Naive thymus-derived CD8-positive, alpha-beta T cell (primary cell): ENCODE results near the gene CHERP. TPM values are rescaled to one million over a fixed set of nuclear protein-coding genes. Genes with fewer than 3 reads are reported as not detected.

Source experiments
- ATAC-seq, 2 donors: fragments of 150-1000 bp; cut with Tn5 transposase in 1 of 2; sonication (Bioruptor Pico), chemical (Tn5 transposase) in 1 of 2; 1 replicate in 1 of 2; 2 replicates in 1 of 2; pipeline ENCODE4 v1.10.0; 2021; ENCODE audit warnings: mild to moderate bottlenecking in 2 of 2, moderate library complexity in 2 of 2
- POLR2A ChIA-PET: fragments of 350-600 bp; sonication (Branson Sonifier 250); formaldehyde crosslinking; loops from one replicate; lab custom pipeline; 2021; ENCODE audit warnings: antibody characterized with exemption; lab: Charles Lee
- DNase-seq, 10 donors: peaks; one replicate each; pipeline versions ENCODE4 v3.0.0 to v3.0.0-alpha.2; 2020 to 2022
- H3K27ac Mint-ChIP-seq, 10 donors: one replicate each; pipeline ENCODE4 v1.8.0; 2020 to 2022; ENCODE audit warnings: mild to moderate bottlenecking in 10 of 10, mixed read lengths in 10 of 10, moderate library complexity in 4 of 10, inconsistent platforms in 1 of 10
- H3K27me3 Mint-ChIP-seq, 5 donors: one replicate each; pipeline ENCODE4 v1.8.0; 2021 to 2022; ENCODE audit warnings: mixed read lengths in 5 of 5
- H3K36me3 Mint-ChIP-seq, 3 donors: one replicate each; pipeline ENCODE4 v1.8.0; 2020 to 2022; ENCODE audit warnings: mixed read lengths in 3 of 3, mild to moderate bottlenecking in 2 of 3, inconsistent platforms in 1 of 3
- H3K4me1 Mint-ChIP-seq, 4 donors: one replicate each; pipeline ENCODE4 v1.8.0; 2021 to 2022; ENCODE audit warnings: mixed read lengths in 4 of 4
- H3K4me3 Mint-ChIP-seq, 10 donors: one replicate each; pipeline ENCODE4 v1.8.0; 2020 to 2022; ENCODE audit warnings: mild to moderate bottlenecking in 10 of 10, mixed read lengths in 10 of 10, moderate library complexity in 6 of 10, inconsistent platforms in 1 of 10
- H3K9me3 Mint-ChIP-seq, 9 donors: one replicate each; pipeline ENCODE4 v1.8.0; 2020 to 2022; ENCODE audit warnings: mixed read lengths in 9 of 9, mild to moderate bottlenecking in 3 of 9, inconsistent platforms in 1 of 9, moderate library complexity in 1 of 9
- polyA plus RNA-seq, 3 donors: library from polyadenylated mRNA; unstranded; fragments of 300-500 nt; fragmentation: Illumina TruSeq; gene quantifications; one replicate each; pipeline ENCODE4 v1.2.3, GENCODE V29; 2021
- total RNA-seq, 8 experiments: library from RNA in 2 of 8; stranded (reverse) in 2 of 8; gene quantifications; one replicate each; pipeline ENCODE4 v1.2.3 and lab custom pipeline; 2021 to 2026

Gene CHERP
- total and polyA plus RNA-seq, 5 experiments from 2014 or later = 4.7 to 82.0 (median 17.8) TPM

DNA sequence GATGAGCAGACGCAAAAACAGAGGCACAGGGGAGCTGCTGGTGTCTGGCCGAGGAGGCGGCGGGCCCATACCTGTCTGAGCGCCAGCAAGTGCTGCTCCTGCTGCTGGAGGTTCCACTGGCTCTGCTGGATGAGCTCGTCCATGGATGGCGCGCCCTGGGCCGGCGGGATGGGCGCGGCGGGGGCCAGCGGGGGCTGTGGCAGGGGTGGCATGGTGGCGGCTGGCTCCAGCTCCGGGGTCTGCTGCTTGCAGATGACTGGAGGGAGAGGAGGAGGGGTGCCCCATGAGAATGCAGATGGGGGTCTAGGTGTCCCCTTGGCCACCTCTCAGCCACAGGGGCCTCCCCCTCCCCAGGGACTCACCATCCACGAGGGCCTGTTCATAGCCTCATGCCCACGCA is 6.9 kb downstream of the CHERP start:
- H3K27me3 Mint-ChIP-seq = no peaks in the 10 kb centered on the region
- H3K4me3 Mint-ChIP-seq = no peak overlapping the region
- ATAC-seq (no peak), DNase-seq (no peak)
- POLR2A ChIA-PET = no interaction called here
- H3K36me3 Mint-ChIP-seq = peaks cover 0 to 85% (median 4%) of the 10 kb centered on the region in 3 donors
- peaks cover 25 to 37% (median 32%) of the 10 kb centered on the region in 4 donors for H3K4me1 Mint-ChIP-seq
- no peaks in the 10 kb centered on the region for H3K9me3 Mint-ChIP-seq
- H3K27ac Mint-ChIP-seq = no peak overlapping the region

DNA sequence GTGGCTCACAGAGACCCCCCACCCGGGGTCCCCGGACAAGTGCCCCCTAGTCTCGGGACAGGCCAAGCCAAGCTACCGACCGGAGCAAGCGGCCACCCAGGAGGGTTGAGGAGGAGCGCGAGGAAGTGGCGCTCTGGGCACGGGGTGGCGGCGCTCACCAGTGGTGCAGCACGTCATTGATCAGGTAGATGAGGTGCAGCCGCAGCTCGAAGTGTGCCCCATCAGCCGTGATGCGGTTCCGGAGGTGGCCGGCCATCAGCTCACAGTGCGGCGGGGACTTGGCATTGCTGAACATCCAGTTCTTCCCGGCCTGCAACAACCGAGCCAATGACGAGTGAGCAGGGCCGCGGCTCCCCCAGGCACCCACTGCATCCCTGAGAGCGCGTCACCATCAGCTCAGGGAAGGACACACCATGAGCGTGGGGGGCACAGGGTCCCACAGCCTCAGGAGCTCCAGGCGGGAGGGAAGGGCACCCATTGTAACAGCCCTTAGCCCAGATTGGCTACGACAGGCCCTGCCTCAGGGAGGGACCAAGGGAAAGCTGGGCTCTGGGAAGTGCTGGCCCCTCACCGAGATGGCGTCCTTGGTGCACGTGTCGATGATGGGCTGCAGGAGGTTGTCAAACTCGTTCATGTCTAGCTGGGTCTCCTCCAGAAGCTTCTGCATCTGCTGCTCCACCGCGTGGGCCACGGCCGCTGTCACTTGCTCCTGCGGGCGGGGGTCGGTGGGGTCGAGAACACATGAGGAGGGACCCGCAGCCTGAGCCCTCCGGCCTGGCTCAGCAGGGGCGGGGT is 9.6 kb downstream of the CHERP start:
- ATAC-seq = no peak
- H3K4me3 Mint-ChIP-seq = no peak overlapping the region
- H3K27ac Mint-ChIP-seq = peak overlapping the region in 1 of 10 donors; percentile 75
- H3K36me3 Mint-ChIP-seq = peaks cover 0 to 92% (median 4%) of the 10 kb centered on the region in 3 donors
- peaks cover 5 to 11% (median 9%) of the 10 kb centered on the region in 4 donors for H3K4me1 Mint-ChIP-seq
- no peak for DNase-seq
- H3K9me3 Mint-ChIP-seq = no peaks in the 10 kb centered on the region
- POLR2A ChIA-PET = interaction anchor here (0.5 kb wide), 1 partner anchor 127 kb away, joined by 3 read pairs; the partner anchor contains the start of gene SMIM7
- H3K27me3 Mint-ChIP-seq = no peaks in the 10 kb centered on the region

DNA sequence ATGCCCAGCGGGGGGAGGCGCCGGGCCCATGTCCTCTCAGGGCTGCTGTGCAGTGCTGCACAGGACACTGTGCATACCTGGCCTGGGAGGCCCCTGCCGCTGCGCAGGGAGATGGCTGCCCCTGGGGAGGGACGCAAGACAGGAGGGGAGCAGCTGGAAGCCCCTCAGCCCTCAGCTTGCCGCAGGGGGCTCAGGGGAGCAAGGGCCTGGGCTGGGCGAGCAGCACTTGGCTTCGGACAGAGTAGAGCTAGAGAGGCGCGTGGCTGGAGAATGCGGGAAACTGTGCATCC is 10.9 kb downstream of the CHERP start:
- Mint-ChIP-seq H3K4me1 (peaks cover 0 to 5% (median 2%) of the 10 kb centered on the region in 4 donors), H3K36me3 (peaks cover 0 to 88% (median 4%) of the 10 kb centered on the region in 3 donors), H3K27ac (peak overlapping the region in 4 of 10 donors; percentile 7 to 75 (median 22)), H3K9me3 (no peaks in the 10 kb centered on the region), H3K27me3 (no peaks in the 10 kb centered on the region), H3K4me3 (no peak overlapping the region)
- POLR2A ChIA-PET = no interaction called here
- no peak for DNase-seq
- no peak for ATAC-seq

DNA sequence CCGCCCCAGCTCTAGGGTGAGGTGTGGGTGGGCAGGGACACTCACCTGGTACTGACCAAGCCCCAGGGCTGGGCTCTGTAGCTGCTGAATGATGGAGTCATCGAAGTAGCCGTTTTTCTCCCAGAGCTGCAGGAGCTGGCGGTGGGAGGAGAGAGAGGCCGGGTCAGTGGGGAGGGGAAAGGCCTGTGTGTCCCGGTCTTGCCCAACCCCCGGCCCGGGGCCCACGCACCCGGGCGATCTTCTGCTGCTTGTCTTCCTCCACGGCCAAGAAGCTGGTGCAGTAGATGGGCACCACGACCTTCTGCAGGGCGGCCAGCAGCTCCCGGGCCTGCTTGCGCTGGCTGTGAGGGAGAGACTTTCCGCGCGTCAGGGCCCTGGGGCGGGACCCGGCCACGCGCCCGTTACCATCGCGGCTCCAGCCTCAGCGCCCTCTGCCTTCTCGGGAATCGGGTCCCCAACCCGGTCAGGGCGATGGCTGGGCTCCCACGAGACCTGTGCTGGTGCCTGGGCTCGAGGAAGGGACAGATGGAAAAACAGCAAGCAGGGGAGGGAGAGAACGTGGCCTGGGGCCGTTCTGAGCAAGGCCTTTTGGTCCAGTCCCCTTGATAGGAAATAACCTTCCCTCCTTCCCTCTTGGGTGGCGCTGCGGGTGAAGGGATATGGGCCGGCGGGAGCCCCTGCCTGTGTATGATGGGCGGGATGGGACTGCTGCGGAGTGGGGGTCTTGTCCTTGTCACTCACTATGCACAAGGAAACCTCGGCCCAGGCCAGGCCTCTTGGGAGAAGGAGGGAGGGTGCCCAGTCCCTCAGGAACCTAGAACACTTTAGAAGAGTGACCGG is 11.5 kb downstream of the CHERP start:
- ATAC-seq = no peak
- no peaks in the 10 kb centered on the region for H3K9me3 Mint-ChIP-seq

DNA sequence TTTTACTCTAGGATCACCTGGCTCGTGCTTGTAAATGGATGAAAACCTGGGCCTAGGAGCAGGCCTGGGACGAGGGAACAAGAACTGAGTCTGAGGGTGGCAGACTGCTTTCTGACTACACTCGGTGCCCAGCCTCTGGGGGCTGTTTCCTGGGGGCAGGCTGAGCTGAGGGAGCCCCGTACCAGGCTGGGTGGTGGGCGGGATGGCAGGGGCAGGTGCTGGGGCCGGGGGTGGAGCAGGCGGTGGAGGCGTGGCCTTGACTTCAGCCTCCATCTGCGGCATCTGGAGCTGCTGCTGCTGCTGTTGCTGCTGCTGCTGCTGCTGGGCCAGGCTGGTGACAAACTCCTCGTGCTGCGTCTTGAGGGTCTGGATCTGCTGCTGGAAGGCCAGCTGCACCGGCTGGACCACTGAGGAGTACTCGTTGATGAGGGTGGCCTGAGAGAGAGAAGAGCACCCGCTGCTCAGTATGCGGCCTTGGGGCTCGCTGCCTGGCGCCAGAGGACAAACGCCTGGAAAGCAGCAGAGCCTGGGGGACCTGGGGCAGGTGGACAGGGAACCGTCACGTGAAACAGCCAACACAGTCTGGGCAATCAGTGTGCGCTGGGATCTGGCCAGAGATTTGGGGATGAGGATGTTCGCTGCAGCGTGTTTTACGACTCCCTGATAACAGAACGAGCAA is 12.6 kb downstream of the CHERP start:
- H3K27me3 Mint-ChIP-seq = no peaks in the 10 kb centered on the region
- ATAC-seq (no peak), DNase-seq (no peak)
- H3K4me3 Mint-ChIP-seq = no peak overlapping the region
- peaks cover 0 to 4% (median 1%) of the 10 kb centered on the region in 4 donors for H3K4me1 Mint-ChIP-seq
- POLR2A ChIA-PET = no interaction called here
- no peaks in the 10 kb centered on the region for H3K9me3 Mint-ChIP-seq
- peaks cover 0 to 86% (median 4%) of the 10 kb centered on the region in 3 donors for H3K36me3 Mint-ChIP-seq
- H3K27ac Mint-ChIP-seq = peak overlapping the region in 1 of 10 donors; percentile 43

More for the DNA sequence above, 11.5 kb downstream of the CHERP start:
- no peak for DNase-seq
- H3K4me1 Mint-ChIP-seq = peaks cover 0 to 4% (median 2%) of the 10 kb centered on the region in 4 donors
- POLR2A ChIA-PET = interaction anchor here (0.5 kb wide), 1 partner anchor 128 kb away, joined by 4 read pairs; no protein-coding TSS in a partner anchor
- H3K4me3 Mint-ChIP-seq = no peak overlapping the region
- H3K27me3 Mint-ChIP-seq = no peaks in the 10 kb centered on the region
- peak overlapping the region in 2 of 10 donors; percentile 19 to 75 for H3K27ac Mint-ChIP-seq
- peaks cover 0 to 87% (median 4%) of the 10 kb centered on the region in 3 donors for H3K36me3 Mint-ChIP-seq

DNA sequence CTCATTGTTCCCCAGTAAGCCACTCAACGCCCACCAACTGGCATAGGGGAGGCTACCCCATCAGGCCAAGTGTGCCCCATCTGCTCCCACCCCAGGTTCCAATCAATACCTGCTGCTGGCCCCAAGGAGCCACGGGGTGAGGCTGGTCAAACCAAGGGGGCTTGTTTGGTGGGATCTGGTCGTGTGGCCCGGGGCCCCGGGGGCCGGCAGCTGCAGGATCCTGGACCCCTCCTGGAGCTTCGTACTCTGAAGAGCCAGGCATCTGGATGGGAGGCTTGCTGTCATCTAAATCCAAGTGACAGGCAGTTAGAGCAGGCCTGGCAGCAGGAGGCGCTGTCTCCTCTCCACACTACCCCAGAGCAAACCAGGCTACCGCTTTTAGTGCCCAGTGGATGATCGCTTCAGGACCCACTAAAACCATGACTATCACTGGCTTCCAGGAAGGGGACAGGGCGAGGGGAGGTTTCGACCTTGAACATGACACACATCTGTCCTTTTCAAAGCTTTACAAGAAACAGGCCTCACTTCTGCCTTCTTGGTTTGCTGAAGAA is 14.2 kb downstream of the CHERP start:
- POLR2A ChIA-PET = interaction anchor here (0.6 to 0.8 kb wide), 2 partner anchors 11 to 30 kb away, joined by 4 read pairs; no protein-coding TSS in a partner anchor
- Mint-ChIP-seq H3K4me1 (peaks cover 0 to 4% (median 1%) of the 10 kb centered on the region in 4 donors), H3K36me3 (peaks cover 0 to 84% (median 4%) of the 10 kb centered on the region in 3 donors), H3K27me3 (no peaks in the 10 kb centered on the region), H3K4me3 (no peak overlapping the region), H3K27ac (peak overlapping the region in 3 of 10 donors; percentile 29 to 60 (median 55)), H3K9me3 (no peaks in the 10 kb centered on the region)
- peak; percentile 20 to 73 (median 34) for DNase-seq
- peak in 1 of 2 donors; percentile 60 for ATAC-seq

DNA sequence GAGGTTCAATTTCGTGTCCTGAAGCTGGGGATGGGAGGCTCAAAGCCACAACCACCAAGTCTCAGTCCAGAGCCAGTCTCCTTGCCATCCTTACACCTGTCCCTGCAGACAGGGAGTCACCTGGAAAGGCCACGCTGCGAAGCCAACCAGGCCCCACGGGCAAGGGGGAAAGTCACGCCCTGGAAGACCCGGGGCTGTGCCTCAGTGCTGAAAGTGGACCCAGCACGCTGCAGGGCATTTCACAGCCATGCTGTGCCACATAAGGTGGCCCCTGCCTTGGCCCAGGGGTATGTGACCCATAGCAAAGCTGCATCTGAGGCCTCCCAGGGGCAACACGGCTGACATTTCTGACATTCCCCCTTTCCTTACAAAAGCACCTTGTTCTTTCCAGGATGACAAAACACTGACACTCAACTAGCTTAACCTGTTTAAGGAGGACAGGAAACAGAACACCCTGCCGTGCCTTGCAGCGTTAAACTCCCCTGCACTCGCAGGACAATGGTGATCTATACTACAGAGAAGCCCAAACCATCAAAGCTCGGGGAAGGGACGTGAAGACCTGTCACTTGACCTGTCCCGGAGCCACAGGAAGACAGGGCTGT is 14.8 kb downstream of the CHERP start:
- peaks cover 0 to 4% (median 1%) of the 10 kb centered on the region in 4 donors for H3K4me1 Mint-ChIP-seq
- DNase-seq = no peak
- H3K9me3 Mint-ChIP-seq = no peaks in the 10 kb centered on the region
- H3K4me3 Mint-ChIP-seq = no peak overlapping the region
- peak overlapping the region in 3 of 10 donors; percentile 1 to 46 (median 29) for H3K27ac Mint-ChIP-seq
- no peak for ATAC-seq
- no peaks in the 10 kb centered on the region for H3K27me3 Mint-ChIP-seq
- peaks cover 0 to 83% (median 4%) of the 10 kb centered on the region in 3 donors for H3K36me3 Mint-ChIP-seq
- POLR2A ChIA-PET = interaction anchor here (0.6 to 0.8 kb wide), 2 partner anchors 10 to 31 kb away, joined by 4 read pairs; no protein-coding TSS in a partner anchor

DNA sequence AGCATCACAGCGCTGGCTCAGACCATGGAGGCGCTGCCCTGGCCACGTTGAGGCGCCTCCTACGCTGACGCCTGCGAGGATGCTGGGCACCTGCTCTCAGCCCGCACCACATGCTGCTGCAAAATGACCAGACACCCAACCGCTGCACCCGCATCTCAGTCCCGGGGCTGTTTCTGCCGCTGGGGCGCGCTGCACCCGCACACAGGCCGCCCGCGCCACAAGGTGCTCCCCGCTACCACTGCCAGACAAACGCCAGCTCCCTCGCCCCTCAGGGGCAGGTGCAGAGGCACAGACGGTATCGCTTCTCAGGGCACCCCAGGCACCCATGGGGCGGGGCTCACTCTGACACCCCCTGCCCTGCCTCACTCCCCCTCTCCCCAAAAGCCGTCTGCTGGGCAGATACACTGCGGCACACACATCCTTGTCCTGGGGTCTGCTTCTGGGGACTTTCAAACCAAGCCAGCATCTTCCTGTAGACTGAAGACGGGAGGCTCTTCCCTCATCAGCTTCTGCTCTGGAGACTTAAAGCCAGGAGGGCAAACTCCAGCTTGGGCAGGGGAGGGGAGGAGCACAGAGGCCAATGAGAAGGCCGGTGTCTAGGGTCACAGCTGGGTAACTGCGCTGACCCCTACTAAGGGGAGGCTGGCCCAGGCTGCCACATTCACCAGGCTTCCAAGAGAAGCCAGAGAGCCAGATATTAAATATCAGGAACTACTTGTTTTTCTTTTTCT is 16.3 kb downstream of the CHERP start:
- no peaks in the 10 kb centered on the region for H3K27me3 Mint-ChIP-seq
- POLR2A ChIA-PET = interaction anchor here (0.6 kb wide), 1 partner anchor 163 kb away, joined by 5 read pairs; no protein-coding TSS in a partner anchor
- DNase-seq = no peak
- peak overlapping the region in 1 of 10 donors; percentile 25 for H3K27ac Mint-ChIP-seq
- no peaks in the 10 kb centered on the region for H3K9me3 Mint-ChIP-seq
- no peak overlapping the region for H3K4me3 Mint-ChIP-seq
- H3K36me3 Mint-ChIP-seq = peaks cover 0 to 81% (median 0%) of the 10 kb centered on the region in 3 donors
- ATAC-seq = no peak
- H3K4me1 Mint-ChIP-seq = peaks cover 0 to 2% (median 0%) of the 10 kb centered on the region in 4 donors

DNA sequence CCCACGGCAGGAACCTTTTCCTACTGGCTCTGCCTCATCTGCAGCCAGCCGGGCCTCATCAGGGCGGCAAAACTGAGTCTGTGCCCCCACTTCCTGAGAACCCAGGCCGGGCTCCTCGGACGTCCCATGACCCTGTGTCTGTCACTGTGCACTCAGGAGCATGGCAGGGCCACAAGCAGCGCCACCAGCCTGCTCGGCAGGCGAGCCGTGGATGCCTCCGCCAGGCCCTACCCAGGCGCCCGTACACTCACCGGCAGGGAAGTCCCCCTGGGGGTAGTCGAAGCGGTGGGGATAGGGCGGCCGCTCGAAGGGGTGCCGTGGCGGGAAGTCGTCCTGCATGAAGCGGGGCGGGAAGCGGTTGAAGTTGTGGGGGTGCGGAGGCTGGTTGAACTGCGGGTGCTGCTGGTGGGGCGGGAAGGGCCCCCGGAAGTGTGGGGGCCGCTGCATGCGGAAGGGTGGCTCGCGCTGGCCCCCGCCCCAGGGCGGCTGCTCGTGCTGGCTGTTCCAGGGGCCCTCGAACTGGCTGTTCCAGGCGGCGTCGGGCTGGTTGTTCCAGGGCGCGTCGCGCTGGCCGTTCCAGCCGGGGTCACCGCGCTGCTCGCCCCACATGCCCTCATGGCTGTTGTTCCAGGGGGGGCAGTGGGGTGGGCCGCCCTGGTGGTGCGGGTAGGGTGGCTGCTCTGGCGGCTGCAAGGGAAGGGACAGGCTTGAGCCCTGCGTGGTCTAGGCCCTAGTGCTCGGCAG is 17.1 kb downstream of the CHERP start:
- Mint-ChIP-seq H3K4me3 (no peak overlapping the region), H3K4me1 (peaks cover 0 to 2% (median 0%) of the 10 kb centered on the region in 4 donors), H3K36me3 (peaks cover 0 to 80% (median 0%) of the 10 kb centered on the region in 3 donors), H3K27ac (no peak overlapping the region), H3K27me3 (no peaks in the 10 kb centered on the region), H3K9me3 (no peaks in the 10 kb centered on the region)
- DNase-seq (no peak), ATAC-seq (no peak)
- POLR2A ChIA-PET = no interaction called here

DNA sequence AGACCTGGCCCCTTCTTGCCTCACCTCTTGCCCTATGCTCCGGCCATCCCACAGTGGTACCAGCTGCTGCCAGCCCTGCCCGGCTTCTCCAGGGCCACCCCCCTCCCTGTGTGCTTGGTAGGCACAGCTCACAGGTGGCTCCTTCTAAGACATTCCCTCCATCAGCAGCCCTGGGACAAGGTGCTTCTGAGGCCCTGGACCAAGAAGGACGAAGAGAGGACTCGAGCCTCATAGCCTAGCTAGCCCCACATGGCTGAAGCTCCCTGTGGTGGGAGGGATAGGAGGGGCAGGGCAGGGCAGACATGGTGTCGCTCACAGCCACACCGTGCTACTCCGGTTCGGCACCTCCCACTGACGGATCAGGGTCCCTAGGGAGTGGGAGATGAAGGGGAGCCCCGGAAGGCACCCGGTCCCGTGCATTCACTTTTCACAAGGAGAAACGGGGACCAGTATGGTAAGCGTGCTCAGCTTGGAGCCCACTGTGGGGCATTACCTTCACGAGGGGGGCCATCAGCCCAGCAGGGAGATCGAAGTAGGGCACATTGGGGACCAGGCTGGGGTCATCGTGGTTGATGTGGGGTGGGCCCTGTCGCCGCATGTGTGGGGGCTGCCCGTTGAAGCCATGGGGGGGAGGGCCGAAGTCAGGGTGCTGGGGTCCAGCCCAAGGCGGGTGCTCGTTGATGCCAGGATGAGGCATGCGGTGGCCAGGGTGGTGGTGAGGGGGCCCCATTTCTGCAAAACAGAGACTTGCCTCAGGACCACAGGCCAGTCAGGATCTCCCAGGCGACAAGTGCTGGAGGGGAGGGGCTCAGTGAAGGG is 19.5 kb downstream of the CHERP start:
- Mint-ChIP-seq H3K36me3 (peaks cover 0 to 81% (median 9%) of the 10 kb centered on the region in 3 donors), H3K4me1 (peaks cover 0 to 3% (median under 1%) of the 10 kb centered on the region in 4 donors), H3K27me3 (no peaks in the 10 kb centered on the region), H3K9me3 (no peaks in the 10 kb centered on the region), H3K4me3 (no peak overlapping the region), H3K27ac (peak overlapping the region in 1 of 10 donors; percentile 73)
- POLR2A ChIA-PET = no interaction called here
- DNase-seq (no peak), ATAC-seq (no peak)
